ENCODE data around the gene ADGRG1. TPM values are rescaled to one million over a fixed set of nuclear protein-coding genes. Genes with fewer than 3 reads are reported as not detected.

ADGRG1 gene
- total RNA-seq, 1 donor from 2014 or later = 41.1 TPM

DNA sequence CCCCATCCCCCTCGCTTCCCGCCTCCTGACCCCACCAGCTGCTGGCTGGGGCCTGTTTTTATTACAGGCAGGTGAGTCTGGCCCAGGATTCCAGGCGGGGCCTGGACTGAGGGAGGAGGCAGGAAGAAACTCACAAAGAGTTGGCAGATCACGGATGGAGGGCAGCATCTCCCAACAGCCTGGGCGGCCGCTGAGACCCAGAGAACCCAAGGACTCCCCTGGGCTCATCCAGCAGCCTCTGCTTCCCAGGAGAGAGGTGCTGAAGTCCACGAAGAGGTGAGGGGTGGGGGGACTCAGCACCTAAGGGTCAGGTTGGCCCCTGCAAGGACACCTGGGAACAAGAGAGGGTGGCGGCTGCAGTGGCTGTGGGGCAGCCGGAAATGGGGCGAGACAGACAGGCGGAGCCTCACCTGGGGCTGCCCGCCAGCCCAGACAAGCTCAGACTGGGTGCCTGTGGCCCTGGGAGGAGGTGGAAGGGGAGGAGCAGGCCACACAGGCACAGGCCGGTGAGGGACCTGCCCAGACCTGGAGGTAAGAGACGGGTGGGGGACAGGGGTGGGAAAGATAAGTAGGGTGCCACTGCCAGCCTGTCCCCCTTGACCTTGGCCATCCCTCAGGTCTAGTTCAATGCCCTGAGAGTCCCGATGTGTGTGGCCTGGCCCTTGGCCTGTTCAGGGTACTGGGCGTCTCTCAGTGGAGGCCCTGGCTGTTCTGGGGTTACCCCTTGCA, 8.7 kb upstream of the ADGRG1 start:
- Mint-ChIP-seq H3K36me3 (no peaks in the 10 kb centered on the region), H3K9me3 (no peaks in the 10 kb centered on the region), H3K27me3 (no peaks in the 10 kb centered on the region), H3K27ac (peak overlapping the region; percentile 91), H3K4me3 (peak overlapping the region; percentile 80), H3K4me1 (ENCODE audit: unreplicated experiment) (peaks cover 26% of the 10 kb centered on the region)
- no peak for DNase-seq (ENCODE audit: extremely low spot score, unreplicated experiment)
- TF ChIP-seq, protein P1, sequence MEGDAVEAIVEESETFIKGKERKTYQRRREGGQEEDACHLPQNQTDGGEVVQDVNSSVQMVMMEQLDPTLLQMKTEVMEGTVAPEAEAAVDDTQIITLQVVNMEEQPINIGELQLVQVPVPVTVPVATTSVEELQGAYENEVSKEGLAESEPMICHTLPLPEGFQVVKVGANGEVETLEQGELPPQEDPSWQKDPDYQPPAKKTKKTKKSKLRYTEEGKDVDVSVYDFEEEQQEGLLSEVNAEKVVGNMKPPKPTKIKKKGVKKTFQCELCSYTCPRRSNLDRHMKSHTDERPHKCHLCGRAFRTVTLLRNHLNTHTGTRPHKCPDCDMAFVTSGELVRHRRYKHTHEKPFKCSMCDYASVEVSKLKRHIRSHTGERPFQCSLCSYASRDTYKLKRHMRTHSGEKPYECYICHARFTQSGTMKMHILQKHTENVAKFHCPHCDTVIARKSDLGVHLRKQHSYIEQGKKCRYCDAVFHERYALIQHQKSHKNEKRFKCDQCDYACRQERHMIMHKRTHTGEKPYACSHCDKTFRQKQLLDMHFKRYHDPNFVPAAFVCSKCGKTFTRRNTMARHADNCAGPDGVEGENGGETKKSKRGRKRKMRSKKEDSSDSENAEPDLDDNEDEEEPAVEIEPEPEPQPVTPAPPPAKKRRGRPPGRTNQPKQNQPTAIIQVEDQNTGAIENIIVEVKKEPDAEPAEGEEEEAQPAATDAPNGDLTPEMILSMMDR (conservative IDR thresholded peaks at IDR 0.05) = no peak

DNA sequence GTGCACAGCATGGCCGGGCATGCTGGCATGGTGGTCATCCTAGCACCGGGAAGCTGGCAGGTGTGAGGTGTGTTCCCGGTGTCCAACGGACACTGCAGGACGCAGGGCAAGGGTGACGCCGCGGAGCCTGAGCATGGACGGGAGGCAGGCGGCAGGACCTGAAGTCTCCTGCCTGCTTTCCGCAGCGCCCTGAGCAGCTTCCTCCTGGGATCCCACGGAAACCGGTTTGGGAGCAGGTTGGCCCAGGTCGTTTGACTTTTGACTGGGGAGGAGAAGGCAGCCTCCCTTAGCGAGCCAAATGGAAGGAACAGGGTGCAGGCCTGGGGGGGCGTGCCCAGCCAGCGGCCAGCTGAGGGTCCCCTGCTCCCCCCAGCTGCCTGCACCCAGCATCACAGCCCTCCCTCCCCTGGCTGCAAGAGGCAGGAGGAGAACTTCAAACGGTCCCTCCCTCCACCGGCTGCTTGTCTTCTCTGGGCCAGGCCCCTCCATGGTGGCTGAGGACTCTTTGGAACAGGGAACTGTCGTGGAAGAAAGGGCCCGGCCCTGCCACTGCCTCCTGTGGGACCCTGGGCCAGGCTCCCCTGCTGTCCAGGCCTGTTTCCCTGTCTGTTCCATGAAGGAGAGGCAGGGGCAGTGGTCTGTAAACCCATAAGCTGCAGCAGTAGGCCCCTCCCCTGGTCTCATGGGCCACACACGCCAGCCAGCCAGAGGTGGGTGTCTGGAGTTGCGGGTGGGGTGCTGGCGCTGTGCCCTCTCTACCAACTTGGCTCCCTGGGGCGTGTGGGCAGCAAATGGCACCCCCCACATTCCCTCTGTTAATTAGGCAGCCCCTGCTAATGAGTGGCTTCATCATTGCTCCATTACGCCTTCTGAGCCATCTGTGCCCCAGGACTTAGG, 7.8 kb upstream of the ADGRG1 start:
- DNase-seq (ENCODE audit: extremely low spot score, unreplicated experiment) = no peak
- peak overlapping the region; percentile 80 for H3K4me3 Mint-ChIP-seq
- TF ChIP-seq, protein P1 (conservative IDR thresholded peaks at IDR 0.05) = no peak
- no peaks in the 10 kb centered on the region for H3K9me3 Mint-ChIP-seq
- peak overlapping the region; percentile 91 for H3K27ac Mint-ChIP-seq
- H3K36me3 Mint-ChIP-seq = no peaks in the 10 kb centered on the region
- H3K27me3 Mint-ChIP-seq = no peaks in the 10 kb centered on the region
- peaks cover 34% of the 10 kb centered on the region for H3K4me1 Mint-ChIP-seq (ENCODE audit: unreplicated experiment)

DNA sequence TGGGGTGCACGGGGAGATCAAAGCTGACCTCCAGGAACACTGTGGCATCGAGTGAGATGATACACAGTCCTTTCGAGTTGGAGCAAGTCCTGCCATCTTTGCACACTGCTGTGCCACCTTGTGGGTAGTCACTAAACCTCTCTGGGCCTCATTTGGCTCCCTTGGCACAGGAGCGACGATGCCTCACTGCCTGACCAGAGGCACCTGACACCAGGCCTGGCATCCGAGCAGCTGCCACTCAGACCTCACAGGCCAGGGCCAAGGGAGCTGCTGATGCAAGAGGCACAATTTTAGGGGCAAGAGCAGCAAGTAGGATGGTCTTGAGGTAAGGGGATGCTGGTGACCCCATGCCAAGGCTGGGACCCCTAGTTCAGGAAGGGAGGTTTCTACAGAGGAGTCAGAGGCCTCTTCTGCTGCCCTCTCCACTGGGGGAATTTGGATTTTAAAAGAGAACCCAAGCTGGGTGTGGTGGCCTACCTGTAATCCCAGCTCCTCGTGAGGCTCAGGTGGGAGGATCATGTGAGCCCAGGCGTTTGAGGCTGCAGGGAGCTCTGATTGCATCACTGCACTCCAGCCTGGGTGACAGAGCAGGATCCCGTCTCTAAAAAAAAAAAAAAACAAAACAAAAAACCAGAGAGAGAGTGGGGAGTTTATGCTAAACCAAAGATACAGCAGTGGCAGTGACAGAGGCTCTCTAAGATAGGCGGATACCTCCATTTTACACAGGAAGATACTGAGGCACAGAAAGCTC, 6.7 kb upstream of the ADGRG1 start:
- TF ChIP-seq, protein P1 (conservative IDR thresholded peaks at IDR 0.05) = no peak
- Mint-ChIP-seq H3K4me3 (peak overlapping the region; percentile 30), H3K4me1 (ENCODE audit: unreplicated experiment) (peaks cover 43% of the 10 kb centered on the region), H3K9me3 (no peaks in the 10 kb centered on the region), H3K36me3 (no peaks in the 10 kb centered on the region), H3K27me3 (no peaks in the 10 kb centered on the region), H3K27ac (peak overlapping the region; percentile 86)
- DNase-seq (ENCODE audit: extremely low spot score, unreplicated experiment) = no peak

DNA sequence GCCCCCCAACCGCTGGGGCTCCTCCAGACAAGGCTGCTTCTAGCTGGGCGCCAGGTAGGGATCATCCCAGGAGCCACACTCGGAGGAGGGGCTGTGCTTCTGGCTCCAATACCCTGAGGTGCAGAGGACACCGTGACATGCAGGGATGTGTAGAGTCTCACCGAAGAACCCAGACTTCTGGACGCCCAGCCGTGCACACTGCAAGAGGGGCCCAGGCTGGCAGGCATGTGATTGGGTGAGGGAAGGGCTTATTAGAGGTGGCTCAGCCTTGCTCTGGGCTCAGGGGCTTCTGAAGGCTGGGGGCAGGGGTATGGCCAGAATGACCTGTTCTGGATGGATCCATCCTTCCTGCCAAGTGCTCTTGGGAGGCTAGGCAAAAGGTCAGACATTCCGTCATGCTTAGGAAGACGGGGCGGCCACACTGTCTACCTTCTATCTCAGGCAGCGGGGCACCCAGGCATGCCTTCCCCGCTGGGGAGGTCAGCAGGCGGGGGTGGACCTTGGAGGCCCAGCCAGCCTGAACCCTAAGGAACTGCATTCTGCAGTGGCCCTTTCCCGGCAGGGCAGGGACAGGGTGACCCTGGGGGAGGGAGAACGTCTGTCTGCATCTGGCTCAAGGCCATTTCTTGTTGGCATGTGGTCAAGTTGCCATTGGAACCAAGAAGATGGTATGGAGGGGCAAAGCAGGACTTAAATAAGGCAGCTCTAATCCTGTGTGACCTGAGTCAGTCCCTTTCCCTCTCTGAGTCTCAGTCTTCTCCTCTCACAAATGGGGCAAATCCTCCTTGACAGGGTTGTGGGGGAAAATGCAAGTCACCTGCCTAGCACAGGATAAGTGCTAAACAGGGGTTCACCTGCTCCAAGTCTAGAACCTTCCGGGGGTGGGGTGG, 5.8 kb upstream of the ADGRG1 start:
- no peaks in the 10 kb centered on the region for H3K9me3 Mint-ChIP-seq
- H3K4me3 Mint-ChIP-seq = peak overlapping the region; percentile 30
- no peaks in the 10 kb centered on the region for H3K36me3 Mint-ChIP-seq
- H3K27ac Mint-ChIP-seq = peak overlapping the region; percentile 86
- H3K4me1 Mint-ChIP-seq (ENCODE audit: unreplicated experiment) = peaks cover 52% of the 10 kb centered on the region
- DNase-seq (ENCODE audit: extremely low spot score, unreplicated experiment) = no peak
- TF ChIP-seq, protein P1 (conservative IDR thresholded peaks at IDR 0.05) = no peak
- H3K27me3 Mint-ChIP-seq = peaks cover 3% of the 10 kb centered on the region
